ENCODE measurements around the gene DDX60.

- TF ChIP-seq EZH2 (IDR thresholded peaks at IDR 0.05; ENCODE audit: borderline replicate concordance, low read depth, low read length, severe bottlenecking) (no peak), POLR2AphosphoS5 (IDR thresholded peaks at IDR 0.05; ENCODE audit: insufficient read depth, low read depth, low read length) (no peak), CTCF (IDR thresholded peaks at IDR 0.05; ENCODE audit: extremely low read depth in 1 of 2, insufficient read depth in 1 of 2, low read depth in 1 of 2, low read length in 2 of 2) (no peak), POLR2A (IDR thresholded peaks at IDR 0.05; ENCODE audit: low read depth, low read length) (no peak), MYC (IDR thresholded peaks at IDR 0.05; ENCODE audit: low read depth, low read length) (no peak), GATA2 (IDR thresholded peaks at IDR 0.05; ENCODE audit: insufficient read depth, insufficient read length, low read depth, low read length) (no peak)
Observed at GRCh38 chr4:168293386-168293975, 25.1 kb downstream of the DDX60 start.

All from endothelial cell of umbilical vein (primary cell).